H9 (cell line): Measurements from ENCODE around the gene KRT85. TPM values are rescaled to one million over a fixed set of nuclear protein-coding genes. Genes with fewer than 3 reads are reported as not detected.

Experiments
- DNase-seq: peaks from one replicate; pipeline ENCODE4 v3.0.0-alpha.2; 2017
- H2AFZ ChIP-seq: one replicate; pipeline ENCODE4 v1.6.1; 2013; ENCODE audit warnings: mild to moderate bottlenecking, low read length, control low read depth, moderate library complexity
- H2AK5ac ChIP-seq: 2 replicates; pipeline ENCODE4 v1.6.1; 2013; ENCODE audit warnings: low read length, control low read depth, mixed read lengths; ENCODE audit not compliant: insufficient read length
- H2BK120ac ChIP-seq: one replicate; pipeline ENCODE4 v1.6.1; 2013; ENCODE audit warnings: low read depth, mild to moderate bottlenecking, low read length, control low read depth, inconsistent platforms; ENCODE audit not compliant: poor library complexity, severe bottlenecking
- H2BK12ac ChIP-seq: 2 replicates; pipeline ENCODE4 v1.6.1; 2013; ENCODE audit warnings: low read length, control low read depth, mixed read lengths, low read depth; ENCODE audit not compliant: insufficient read length
- H2BK15ac ChIP-seq: 2 replicates; pipeline ENCODE4 v1.6.1; 2013; ENCODE audit warnings: low read depth, low read length, control low read depth
- H2BK20ac ChIP-seq: one replicate; pipeline ENCODE4 v1.6.1; 2013; ENCODE audit warnings: low read depth, mild to moderate bottlenecking, low read length, control low read depth, inconsistent platforms; ENCODE audit not compliant: poor library complexity, severe bottlenecking
- H2BK5ac ChIP-seq: 2 replicates; pipeline ENCODE4 v1.6.1; 2013; ENCODE audit warnings: low read length, control low read depth, mixed read lengths; ENCODE audit not compliant: insufficient read length
- H3K14ac ChIP-seq: 2 replicates; pipeline ENCODE4 v1.6.1; 2013; ENCODE audit warnings: low read length, control low read depth; ENCODE audit not compliant: insufficient read depth
- H3K18ac ChIP-seq: 2 replicates; pipeline ENCODE4 v1.6.1; 2013; ENCODE audit warnings: low read depth, mild to moderate bottlenecking, mixed read lengths, low read length, control low read depth; ENCODE audit not compliant: insufficient read length
- H3K23ac ChIP-seq: 2 replicates; pipeline ENCODE4 v1.6.1; 2013; ENCODE audit warnings: low read length, control low read depth, mixed read lengths, low read depth; ENCODE audit not compliant: insufficient read length
- H3K23me2 ChIP-seq: 2 replicates; pipeline ENCODE4 v1.6.1; 2013; ENCODE audit warnings: low read depth, mild to moderate bottlenecking, mixed read lengths, low read length, control low read depth; ENCODE audit not compliant: insufficient read length, poor library complexity, severe bottlenecking
- H3K27ac ChIP-seq: 2 replicates; pipeline ENCODE4 v1.5.1; 2013; ENCODE audit warnings: low read length, control low read depth, mixed read lengths, low read depth; ENCODE audit not compliant: insufficient read length
- H3K27me3 ChIP-seq: 2 replicates; pipeline ENCODE4 v1.6.1; 2013; ENCODE audit warnings: low read length, control low read depth, inconsistent platforms; ENCODE audit not compliant: insufficient read depth
- H3K4ac ChIP-seq: 2 replicates; pipeline ENCODE4 v1.6.1; 2013; ENCODE audit warnings: low read depth, mild to moderate bottlenecking, control low read depth, inconsistent platforms, low read length, moderate library complexity
- H3K4me1 ChIP-seq: 2 replicates; pipeline ENCODE4 v1.6.1; 2013; ENCODE audit warnings: low read length, control low read depth, inconsistent platforms; ENCODE audit not compliant: insufficient read depth
- H3K4me2 ChIP-seq: 2 replicates; pipeline ENCODE4 v1.6.1; 2013; ENCODE audit warnings: low read length, control low read depth, mixed read lengths; ENCODE audit not compliant: insufficient read length, insufficient read depth
- H3K56ac ChIP-seq: 2 replicates; pipeline ENCODE4 v1.6.1; 2013; ENCODE audit warnings: low read depth, mild to moderate bottlenecking, mixed read lengths, low read length, control low read depth; ENCODE audit not compliant: insufficient read length
- H3K79me1 ChIP-seq: 2 replicates; pipeline ENCODE4 v1.6.1; 2013; ENCODE audit warnings: low read depth, mild to moderate bottlenecking, moderate library complexity, low read length, control low read depth, inconsistent platforms; ENCODE audit not compliant: insufficient read depth, poor library complexity, severe bottlenecking
- H3K79me2 ChIP-seq: 2 replicates; pipeline ENCODE4 v1.6.1; 2013; ENCODE audit warnings: low read length, control low read depth, inconsistent platforms; ENCODE audit not compliant: insufficient read depth
- H3K9ac ChIP-seq: 2 replicates; pipeline ENCODE4 v1.6.1; 2013; ENCODE audit warnings: low read length, control low read depth, mixed read lengths; ENCODE audit not compliant: insufficient read length; ENCODE audit errors: extremely low read depth
- H3K9me3 ChIP-seq: one replicate; pipeline ENCODE4 v1.6.1; 2013; ENCODE audit warnings: low read depth, low read length, inconsistent platforms; ENCODE audit not compliant: control insufficient read depth
- H3T11ph ChIP-seq: one replicate; pipeline ENCODE4 v1.6.1; 2013; ENCODE audit warnings: mild to moderate bottlenecking, low read length, control low read depth, inconsistent platforms
- H4K20me1 ChIP-seq: one replicate; pipeline ENCODE4 v1.6.1; 2013; ENCODE audit not compliant: control insufficient read depth, insufficient read length, insufficient read depth
- H4K5ac ChIP-seq: 2 replicates; pipeline ENCODE4 v1.6.1; 2013; ENCODE audit warnings: low read depth, mild to moderate bottlenecking, mixed read lengths, low read length, control low read depth; ENCODE audit not compliant: insufficient read length
- H4K8ac ChIP-seq: replicated peaks from 2 replicates; pipeline ENCODE4 v1.6.1; 2013; ENCODE audit warnings: low read length, control low read depth, mixed read lengths, low read depth; ENCODE audit not compliant: insufficient read length
- H4K91ac ChIP-seq: 2 replicates; pipeline ENCODE4 v1.6.1; 2013; ENCODE audit warnings: low read depth, mild to moderate bottlenecking, moderate library complexity, mixed read lengths, low read length, control low read depth; ENCODE audit not compliant: insufficient read length
- H3K27ac Mint-ChIP-seq, 3 experiments: 2 replicates in 2 of 3; 3 replicates in 1 of 3; pipeline ENCODE4 v1.8.0; 2020 to 2021; ENCODE audit warnings: mixed read lengths in 3 of 3, mild to moderate bottlenecking in 1 of 3, moderate library complexity in 1 of 3
- H3K27me3 Mint-ChIP-seq: 2 replicates; pipeline ENCODE4 v1.8.0; 2021; ENCODE audit warnings: low read depth, mild to moderate bottlenecking, moderate library complexity, mixed read lengths
- H3K36me3 Mint-ChIP-seq, 3 experiments: 2 replicates in 2 of 3; 3 replicates in 1 of 3; pipeline ENCODE4 v1.8.0; 2020 to 2021; ENCODE audit warnings: low read depth in 3 of 3, mixed read lengths in 3 of 3; ENCODE audit not compliant: insufficient read depth in 1 of 3
- H3K4me1 Mint-ChIP-seq, 2 experiments: 2 replicates each; pipeline ENCODE4 v1.8.0; 2020; ENCODE audit warnings: mixed read lengths in 2 of 2
- H3K4me3 Mint-ChIP-seq, 2 experiments: 2 replicates in 1 of 2; 3 replicates in 1 of 2; pipeline ENCODE4 v1.8.0; 2020 to 2021; ENCODE audit warnings: mild to moderate bottlenecking in 2 of 2, mixed read lengths in 2 of 2, moderate library complexity in 1 of 2
- H3K9me3 Mint-ChIP-seq, 2 experiments: 2 replicates in 1 of 2; 3 replicates in 1 of 2; pipeline ENCODE4 v1.8.0; 2020; ENCODE audit warnings: mild to moderate bottlenecking in 2 of 2, mixed read lengths in 2 of 2, moderate library complexity in 1 of 2
- CTCF ChIP-seq: fragments of 200-600 bp; sonication (generic); conservative IDR thresholded peaks from 3 replicates; pipeline ENCODE4 v1.8.0; 2021; ENCODE audit warnings: antibody characterized with exemption, mild to moderate bottlenecking
- WGBS: extraction: QIAGEN DNeasy Blood & Tissue Kit; methylation state at CpG from one replicate; pipeline ENCODE4 v1.1.7; 2013; ENCODE audit warnings: missing lambda C conversion rate, low lambda C conversion rate, mixed read lengths; ENCODE audit not compliant: insufficient read length; ENCODE audit errors: extremely low coverage; 5-methylcytosine and 5-hydroxymethylcytosine counted together
- total RNA-seq: library from RNA; stranded (reverse); gene quantifications from 2 replicates; pipeline ENCODE4 v1.2.1, GENCODE V29; 2021

Gene KRT85
- total RNA-seq, 1 experiment from 2014 or later = not detected

DNA sequence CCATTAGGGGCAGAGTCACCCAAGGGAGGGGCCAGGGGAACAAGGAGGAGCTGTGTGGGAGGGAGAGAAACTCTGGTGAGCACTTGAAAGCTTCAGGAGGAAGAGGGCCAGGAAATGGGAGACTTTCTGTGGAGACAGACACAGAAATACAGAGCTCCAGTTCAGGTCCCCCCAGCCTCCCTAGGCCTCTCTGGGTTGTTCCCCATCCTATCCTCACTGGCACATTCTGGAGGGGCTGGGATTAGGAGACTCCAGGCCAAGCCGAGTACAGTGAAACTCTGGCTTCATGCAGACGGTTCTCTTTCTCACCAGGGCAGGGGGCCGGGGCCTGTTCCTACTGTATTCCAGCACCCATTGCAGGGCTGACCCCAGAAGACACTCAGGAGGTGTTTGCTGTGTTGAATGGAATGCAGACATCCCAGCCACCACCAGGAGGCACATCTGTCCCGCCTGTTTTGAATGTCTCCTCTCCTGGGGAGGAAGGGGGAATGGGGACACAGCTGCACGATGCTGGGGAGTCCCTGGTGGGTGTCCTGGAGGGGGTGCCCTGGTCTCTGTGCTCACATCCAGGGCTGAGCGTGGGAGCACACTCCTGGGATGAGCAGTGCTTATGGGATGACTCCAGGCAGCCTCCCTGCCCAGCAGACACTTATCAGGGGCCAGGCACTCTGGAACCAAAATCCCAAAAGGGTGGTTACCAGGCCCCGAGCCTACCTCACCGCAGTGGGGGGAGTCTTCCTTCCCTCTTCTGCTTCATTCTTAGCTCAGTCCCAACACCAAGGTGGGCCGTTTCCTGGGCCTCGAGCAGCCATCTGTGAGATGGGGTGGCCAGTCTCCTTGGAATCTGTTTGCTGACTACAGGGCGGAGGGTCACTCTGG is 23.7 kb upstream of the KRT85 start:
- Histone ChIP-seq H2BK120ac (no peak overlapping the region), H3K14ac (no peak overlapping the region), H3K9ac (no peak overlapping the region), H2BK15ac (no peak overlapping the region), H2AFZ (no peak overlapping the region), H4K8ac (no peak overlapping the region), H4K91ac (no peak overlapping the region), H3K9me3 (no peaks in the 10 kb centered on the region), H3K23me2 (no peaks in the 10 kb centered on the region), H2BK12ac (no peak overlapping the region), H4K20me1 (no peaks in the 10 kb centered on the region), H3K79me1 (no peaks in the 10 kb centered on the region), H2BK20ac (no peak overlapping the region), H3K27me3 (no peaks in the 10 kb centered on the region), H3K27ac (no peak overlapping the region), H3K4me2 (no peak overlapping the region), H3K18ac (no peak overlapping the region), H2AK5ac (no peak overlapping the region), H3K4ac (no peak overlapping the region), H3K56ac (no peak overlapping the region), H3K23ac (no peak overlapping the region), H2BK5ac (no peak overlapping the region), H3K79me2 (no peaks in the 10 kb centered on the region), H3K4me1 (no peaks in the 10 kb centered on the region), H4K5ac (no peak overlapping the region), H3T11ph (no peak overlapping the region)
- DNase-seq = peak; percentile 80
- H3K36me3 Mint-ChIP-seq = no peaks in the 10 kb centered on the region
- no peak overlapping the region for H3K4me3 Mint-ChIP-seq
- H3K27me3 Mint-ChIP-seq = peaks cover 13% of the 10 kb centered on the region
- no peaks in the 10 kb centered on the region; a peak in 1 of 5 replicates for H3K9me3 Mint-ChIP-seq
- peaks cover 5 to 10% of the 10 kb centered on the region in 2 experiments for H3K4me1 Mint-ChIP-seq
- TF ChIP-seq CTCF = peak; percentile 78
- no peak overlapping the region for H3K27ac Mint-ChIP-seq
- no CpG with 5 or more reads among the region's 11 CpGs for WGBS
